PC-3 (cell line): Measurements from ENCODE around the gene PACSIN1. TPM values are rescaled to one million over a fixed set of nuclear protein-coding genes. Genes with fewer than 3 reads are reported as not detected.

Experiments
- ATAC-seq: fragments of 200-7000 bp; cut with Tn5 transposase; 2 replicates; pipeline ENCODE4 v1.9.1; 2020; ENCODE audit warnings: mild to moderate bottlenecking, moderate library complexity
- BruUV-seq: library from RNA; stranded (reverse); fragments of 400-500 nt; replicated peaks from 2 replicates; lab custom pipeline; 2021; lab: Mats Ljungman, UMichigan
- CTCF ChIA-PET: fragments of 300-600 bp; sonication (Branson Sonifier 250); formaldehyde crosslinking; loops from one replicate; lab custom pipeline; 2022; ENCODE audit warnings: antibody characterized with exemption; lab: Charles Lee
- POLR2A ChIA-PET: fragments of 300-600 bp; sonication (Branson Sonifier 250); formaldehyde crosslinking; loops from one replicate; lab custom pipeline; 2022; ENCODE audit warnings: antibody characterized with exemption; ENCODE audit not compliant: unreplicated experiment; lab: Charles Lee
- DNase-seq: peaks from one replicate; pipeline ENCODE4 v3.0.0-alpha.2; 2015
- H2AFZ ChIP-seq: fragments of 300-600 bp; sonication (generic); 2 replicates; pipeline ENCODE4 v1.6.0; 2016; ENCODE audit warnings: antibody characterized with exemption, low read length
- H3F3A ChIP-seq: fragments of 300-600 bp; sonication (generic); one replicate; pipeline ENCODE4 v1.6.0; 2017; ENCODE audit warnings: antibody characterized with exemption, low read length, control low read depth, mild to moderate bottlenecking; ENCODE audit not compliant: unreplicated experiment
- H3K27ac ChIP-seq: fragments of 300-600 bp; sonication (generic); 2 replicates; pipeline ENCODE4 v1.5.1; 2016; ENCODE audit warnings: mild to moderate bottlenecking, low read length
- H3K27me3 ChIP-seq: fragments of 300-600 bp; sonication (generic); 2 replicates; pipeline ENCODE4 v1.6.1; 2016; ENCODE audit warnings: low read length, mixed read lengths
- H3K36me3 ChIP-seq: fragments of 300-600 bp; sonication (generic); 2 replicates; pipeline ENCODE4 v1.6.1; 2016; ENCODE audit warnings: low read depth, mixed run types, low read length, mixed read lengths
- H3K4me1 ChIP-seq: fragments of 300-600 bp; sonication (generic); 2 replicates; pipeline ENCODE4 v1.5.1; 2016; ENCODE audit warnings: low read length; ENCODE audit not compliant: insufficient read depth
- H3K4me2 ChIP-seq: fragments of 300-600 bp; sonication (generic); 2 replicates; pipeline ENCODE4 v1.6.0; 2016; ENCODE audit warnings: low read length
- H3K4me3 ChIP-seq: fragments of 300-600 bp; sonication (generic); 2 replicates; pipeline ENCODE4 v1.5.1; 2016; ENCODE audit warnings: mild to moderate bottlenecking, low read length, mixed read lengths
- H3K79me2 ChIP-seq: fragments of 300-600 bp; sonication (generic); 2 replicates; pipeline ENCODE4 v1.6.1; 2017; ENCODE audit warnings: low read length, mixed read lengths
- H3K9ac ChIP-seq: fragments of 300-600 bp; sonication (generic); 2 replicates; pipeline ENCODE4 v1.6.0; 2016; ENCODE audit warnings: mild to moderate bottlenecking, low read length
- H3K9me2 ChIP-seq: fragments of 300-600 bp; sonication (generic); replicated peaks from 2 replicates; pipeline ENCODE4 v1.6.1; 2016; ENCODE audit warnings: mixed run types, low read length, mixed read lengths
- H3K9me3 ChIP-seq: fragments of 300-600 bp; sonication (generic); 2 replicates; pipeline ENCODE4 v1.6.1; 2016; ENCODE audit warnings: low read length, mixed read lengths
- H4K20me1 ChIP-seq: fragments of 300-600 bp; sonication (generic); 2 replicates; pipeline ENCODE4 v1.6.1; 2016; ENCODE audit warnings: low read length, mixed read lengths
- EZH2 ChIP-seq: fragments of 300-600 bp; sonication (generic); IDR thresholded peaks from one replicate; pipeline ENCODE4 v1.6.1; 2017; ENCODE audit warnings: antibody characterized with exemption, mild to moderate bottlenecking, low read length; ENCODE audit not compliant: unreplicated experiment
- EZH2phosphoT487 ChIP-seq: fragments of 300-600 bp; sonication (generic); IDR thresholded peaks from 2 replicates; pipeline ENCODE4 v1.6.1; 2018; ENCODE audit warnings: mild to moderate bottlenecking, antibody characterized with exemption, low read length, borderline replicate concordance
- intact Hi-C: fragments of 100-400 bp; cut with micrococcal nuclease; formaldehyde crosslinking; loops from 2 replicates; pipeline ENCODE4 v1.9.0; 2023
- total RNA-seq: library from RNA; depleted of rRNA; stranded (reverse); fragments of >200 nt; gene quantifications from 2 replicates; pipeline ENCODE4 v1.2.3, GENCODE V29; 2014
- TF ChIP-seq, protein P1 (sequence below): fragments of 300-600 bp; sonication (generic); conservative IDR thresholded peaks from 2 replicates; pipeline ENCODE4 v1.5.1; 2017; ENCODE audit warnings: antibody characterized with exemption, low read depth, mild to moderate bottlenecking, low read length

Gene PACSIN1
- total RNA-seq, 1 experiment from 2014 or later, result 2.3 TPM

DNA sequence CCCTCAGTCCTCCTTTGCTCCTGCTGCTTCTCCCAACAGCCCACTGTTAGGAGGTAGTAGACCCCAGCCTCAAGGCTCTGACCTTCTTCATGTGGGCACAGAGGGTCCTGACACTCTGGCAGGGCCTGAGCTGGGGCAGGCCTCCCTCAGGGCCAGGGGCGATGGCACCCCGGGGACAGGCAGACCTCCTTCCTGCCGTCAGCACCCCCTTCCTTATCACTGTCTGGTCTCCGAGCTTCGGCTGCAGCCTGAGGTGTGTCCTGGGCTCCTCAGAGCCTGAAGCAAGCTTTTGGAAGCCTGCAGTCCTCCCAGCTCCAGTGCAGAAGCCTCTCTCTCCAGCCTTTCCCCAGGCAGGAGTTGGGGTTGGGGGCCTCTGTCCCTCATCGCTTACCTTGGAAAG, 68.3 kb downstream of the PACSIN1 start:
- no peak for ATAC-seq
- no peak overlapping the region for H3K9ac ChIP-seq

DNA sequence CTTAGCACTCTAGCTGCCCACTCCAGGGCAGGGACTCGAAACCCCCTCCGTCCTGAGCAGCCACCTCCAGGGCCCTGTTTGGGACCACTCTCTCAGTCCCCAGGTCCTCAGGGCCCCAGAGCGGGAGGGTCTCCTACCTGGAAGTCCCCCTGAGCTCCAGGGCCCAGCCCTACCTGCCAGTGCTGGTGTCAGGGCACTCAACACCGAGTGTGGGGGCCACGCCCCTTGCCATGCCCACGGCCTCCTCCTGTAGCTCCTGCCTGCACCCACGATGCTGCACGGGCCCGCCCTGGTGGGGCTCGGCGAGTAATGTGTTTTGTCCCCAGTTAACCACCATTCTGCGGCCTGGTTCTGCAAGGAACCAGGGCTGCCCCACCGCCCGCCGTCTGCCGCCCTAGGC, 68.8 kb downstream of the PACSIN1 start:
- no TSS peak for BruUV-seq
- Histone ChIP-seq H3K9me2 (no peaks in the 10 kb centered on the region), H3K79me2 (no peaks in the 10 kb centered on the region), H3K4me2 (no peak overlapping the region), H3K27ac (no peak overlapping the region), H4K20me1 (no peaks in the 10 kb centered on the region), H3K4me3 (no peak overlapping the region), H3K9ac (no peak overlapping the region), H3K36me3 (peaks cover 7% of the 10 kb centered on the region; the same call in 1 of the 2 replicates), H2AFZ (no peak overlapping the region), H3F3A (no peaks in the 10 kb centered on the region), H3K27me3 (no peaks in the 10 kb centered on the region), H3K9me3 (no peaks in the 10 kb centered on the region), H3K4me1 (peaks cover 17% of the 10 kb centered on the region)
- intact Hi-C loops, result loop anchor here (5.0 kb wide), 1 partner anchor 287 kb away; the partner anchor contains the start of gene SMIM29
- ChIA-PET POLR2A (no interaction called here), CTCF (no interaction called here)
- ATAC-seq (no peak), DNase-seq (no peak)
- TF ChIP-seq EZH2phosphoT487 (no peak), EZH2 (no peak)
- TF ChIP-seq, protein P1, sequence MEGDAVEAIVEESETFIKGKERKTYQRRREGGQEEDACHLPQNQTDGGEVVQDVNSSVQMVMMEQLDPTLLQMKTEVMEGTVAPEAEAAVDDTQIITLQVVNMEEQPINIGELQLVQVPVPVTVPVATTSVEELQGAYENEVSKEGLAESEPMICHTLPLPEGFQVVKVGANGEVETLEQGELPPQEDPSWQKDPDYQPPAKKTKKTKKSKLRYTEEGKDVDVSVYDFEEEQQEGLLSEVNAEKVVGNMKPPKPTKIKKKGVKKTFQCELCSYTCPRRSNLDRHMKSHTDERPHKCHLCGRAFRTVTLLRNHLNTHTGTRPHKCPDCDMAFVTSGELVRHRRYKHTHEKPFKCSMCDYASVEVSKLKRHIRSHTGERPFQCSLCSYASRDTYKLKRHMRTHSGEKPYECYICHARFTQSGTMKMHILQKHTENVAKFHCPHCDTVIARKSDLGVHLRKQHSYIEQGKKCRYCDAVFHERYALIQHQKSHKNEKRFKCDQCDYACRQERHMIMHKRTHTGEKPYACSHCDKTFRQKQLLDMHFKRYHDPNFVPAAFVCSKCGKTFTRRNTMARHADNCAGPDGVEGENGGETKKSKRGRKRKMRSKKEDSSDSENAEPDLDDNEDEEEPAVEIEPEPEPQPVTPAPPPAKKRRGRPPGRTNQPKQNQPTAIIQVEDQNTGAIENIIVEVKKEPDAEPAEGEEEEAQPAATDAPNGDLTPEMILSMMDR, result no peak

More for the DNA sequence above, 68.3 kb downstream of the PACSIN1 start:
- ChIA-PET POLR2A (no interaction called here), CTCF (no interaction called here)
- Histone ChIP-seq H3K79me2 (no peaks in the 10 kb centered on the region), H3K4me3 (no peak overlapping the region), H3K36me3 (peaks cover 7% of the 10 kb centered on the region; the same call in 1 of the 2 replicates), H3K9me2 (no peaks in the 10 kb centered on the region), H3K9me3 (no peaks in the 10 kb centered on the region), H4K20me1 (no peaks in the 10 kb centered on the region), H3F3A (no peaks in the 10 kb centered on the region), H3K4me2 (no peak overlapping the region), H3K27me3 (no peaks in the 10 kb centered on the region), H3K4me1 (peaks cover 17% of the 10 kb centered on the region), H2AFZ (no peak overlapping the region), H3K27ac (no peak overlapping the region)
- BruUV-seq, result no TSS peak
- TF ChIP-seq EZH2phosphoT487 (no peak), EZH2 (no peak)
- TF ChIP-seq, protein P1, result no peak
- intact Hi-C loops, result no loop called here
- DNase-seq, result no peak

DNA sequence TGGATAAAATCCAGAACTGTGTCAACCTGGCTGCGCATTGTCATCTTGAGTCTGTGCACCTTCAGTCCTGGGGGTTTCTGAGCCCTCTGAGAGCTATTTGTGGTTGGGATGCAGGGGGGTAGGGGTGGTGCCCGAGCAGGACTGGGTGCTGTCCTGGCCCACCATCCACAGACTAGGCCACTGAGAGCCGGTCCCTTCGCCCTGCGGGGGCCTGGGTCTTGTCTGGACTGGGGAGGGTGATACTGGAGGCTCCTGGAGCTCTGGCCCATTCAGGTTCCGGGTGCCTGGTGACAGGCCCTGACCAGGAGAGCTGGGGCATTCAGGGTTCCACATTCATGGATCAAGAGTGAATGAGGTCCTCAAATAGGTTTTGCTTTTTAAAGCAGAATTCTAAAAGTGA, 69.3 kb downstream of the PACSIN1 start:
- Histone ChIP-seq H2AFZ (no peak overlapping the region), H3K27me3 (no peaks in the 10 kb centered on the region), H3K9ac (no peak overlapping the region), H3K4me2 (no peak overlapping the region), H3K27ac (no peak overlapping the region), H3K4me1 (peaks cover 17% of the 10 kb centered on the region), H3K9me2 (no peaks in the 10 kb centered on the region), H3K36me3 (peaks cover 7% of the 10 kb centered on the region; the same call in 1 of the 2 replicates), H4K20me1 (no peaks in the 10 kb centered on the region), H3K79me2 (no peaks in the 10 kb centered on the region), H3F3A (no peaks in the 10 kb centered on the region), H3K4me3 (no peak overlapping the region), H3K9me3 (no peaks in the 10 kb centered on the region)
- no TSS peak for BruUV-seq
- DNase-seq (no peak), ATAC-seq (no peak)
- TF ChIP-seq, protein P1, result no peak
- TF ChIP-seq EZH2phosphoT487, result no peak
- TF ChIP-seq EZH2, result no peak
- POLR2A ChIA-PET, result no interaction called here
- intact Hi-C loops, result loop anchor here (5.0 kb wide), 1 partner anchor 288 kb away; the partner anchor contains the start of gene SMIM29
- CTCF ChIA-PET, result no interaction called here
